Kidney (tissue), 14 donors: Measurements from ENCODE around the gene CLECL1. TPM values are rescaled to one million over a fixed set of nuclear protein-coding genes. Genes with fewer than 3 reads are reported as not detected.

ENCODE experiments used
- DNase-seq, 5 donors: peaks; one replicate each; pipeline ENCODE4 v3.0.0-alpha.2; 2013 to 2020
- FAIRE-seq: peaks from 2 replicates; lab custom pipeline; 2012; peaks lifted over from hg19 to GRCh38; lab: Jason Lieb, UNC
- H3K27ac ChIP-seq, 2 donors: one replicate each; pipeline ENCODE4 v1.7.0; 2013; ENCODE audit warnings: low read depth in 2 of 2, low read length in 2 of 2, inconsistent platforms in 1 of 2
- H3K27me3 ChIP-seq: one replicate; pipeline ENCODE4 v1.7.1; 2013; ENCODE audit warnings: low read length, inconsistent platforms; ENCODE audit not compliant: control insufficient read depth, insufficient read depth
- H3K36me3 ChIP-seq, 3 donors: one replicate each; pipeline versions ENCODE4 v1.7.0 to v1.7.1; 2013; ENCODE audit warnings: low read length in 3 of 3, control low read depth in 1 of 3, inconsistent platforms in 1 of 3; ENCODE audit not compliant: insufficient read depth in 3 of 3, control insufficient read depth in 2 of 3
- H3K4me1 ChIP-seq, 3 donors: one replicate each; pipeline versions ENCODE4 v1.7.0 to v1.7.1; 2013; ENCODE audit warnings: low read length in 3 of 3, inconsistent platforms in 1 of 3, low read depth in 1 of 3; ENCODE audit not compliant: control insufficient read depth in 2 of 3, insufficient read depth in 2 of 3
- H3K4me3 ChIP-seq, 3 donors: one replicate each; pipeline versions ENCODE4 v1.7.0 to v1.8.1; 2013; ENCODE audit warnings: low read length in 3 of 3, control low read depth in 1 of 3, inconsistent platforms in 1 of 3
- H3K9ac ChIP-seq, 3 donors: one replicate each; pipeline versions ENCODE4 v1.7.0 to v1.7.1; 2013; ENCODE audit warnings: low read length in 3 of 3, control low read depth in 1 of 3, inconsistent platforms in 1 of 3
- H3K9me3 ChIP-seq, 3 donors: one replicate each; pipeline versions ENCODE4 v1.7.0 to v1.7.1; 2013; ENCODE audit warnings: low read length in 3 of 3, control low read depth in 1 of 3, inconsistent platforms in 1 of 3; ENCODE audit not compliant: control insufficient read depth in 2 of 3, insufficient read depth in 1 of 3
- intact Hi-C: fragments of 100-400 bp; cut with DNase I; formaldehyde crosslinking; loops from one replicate; pipeline ENCODE4 v1.11.1; 2022
- polyA plus RNA-seq: library from polyadenylated mRNA; stranded (reverse); fragments of 350-450 nt; fragmentation: Illumina TruSeq; extraction: RNeasy Lipid Tissue Mini Kit (QIAGEN cat#74804); gene quantifications from one replicate; pipeline ENCODE4 v1.2.3, GENCODE V29; 2014; ENCODE audit warnings: low read depth, low replicate concordance; ENCODE audit not compliant: insufficient read depth
- total RNA-seq: library from RNA; stranded (reverse); fragmentation: NEBNext Ultra II Directional; extraction: Animal tissue kit (Norgen Biotek cat#: 25700); gene quantifications from one replicate; pipeline ENCODE4 v1.2.1, GENCODE V29; 2021
- TF ChIP-seq, protein P1 (sequence below): IDR thresholded peaks from 3 replicates; pipeline ENCODE4 v1.5.1; 2012; ENCODE audit warnings: mild to moderate bottlenecking, moderate library complexity, borderline replicate concordance; ENCODE audit not compliant: insufficient read depth; ENCODE audit errors: extremely low read depth
- donor health status: control.
- donor health status: control.
- donor health status: control.
- donor health status: control.
- donor health status: control.
- donor health status: DM: yes; HTN: yes; CAD: no.
- donor health status: Normal renal cell carcinoma (clear cell type).

The CLECL1 gene
- total and polyA plus RNA-seq, 2 donors from 2014 or later = 2.1 TPM; not detected in 1

DNA sequence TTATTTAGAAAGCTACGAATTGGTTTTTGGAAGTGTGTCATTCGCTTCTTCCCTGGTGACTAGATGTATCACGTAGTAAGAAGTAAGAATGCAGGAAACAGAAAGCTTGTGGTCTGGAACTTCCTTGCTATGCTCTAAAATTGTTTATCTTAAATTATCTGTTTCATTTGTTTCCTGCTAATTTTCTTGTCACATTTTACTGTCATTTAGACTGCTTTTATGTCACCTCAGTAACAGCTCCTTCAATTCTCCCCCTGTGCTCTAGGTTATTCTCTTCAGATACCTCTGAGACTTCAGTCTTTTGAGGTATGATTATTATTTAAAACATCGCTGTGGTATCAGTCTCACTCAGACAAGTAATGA lies 28.5 kb upstream of the CLECL1 start:
- TF ChIP-seq, protein P1, sequence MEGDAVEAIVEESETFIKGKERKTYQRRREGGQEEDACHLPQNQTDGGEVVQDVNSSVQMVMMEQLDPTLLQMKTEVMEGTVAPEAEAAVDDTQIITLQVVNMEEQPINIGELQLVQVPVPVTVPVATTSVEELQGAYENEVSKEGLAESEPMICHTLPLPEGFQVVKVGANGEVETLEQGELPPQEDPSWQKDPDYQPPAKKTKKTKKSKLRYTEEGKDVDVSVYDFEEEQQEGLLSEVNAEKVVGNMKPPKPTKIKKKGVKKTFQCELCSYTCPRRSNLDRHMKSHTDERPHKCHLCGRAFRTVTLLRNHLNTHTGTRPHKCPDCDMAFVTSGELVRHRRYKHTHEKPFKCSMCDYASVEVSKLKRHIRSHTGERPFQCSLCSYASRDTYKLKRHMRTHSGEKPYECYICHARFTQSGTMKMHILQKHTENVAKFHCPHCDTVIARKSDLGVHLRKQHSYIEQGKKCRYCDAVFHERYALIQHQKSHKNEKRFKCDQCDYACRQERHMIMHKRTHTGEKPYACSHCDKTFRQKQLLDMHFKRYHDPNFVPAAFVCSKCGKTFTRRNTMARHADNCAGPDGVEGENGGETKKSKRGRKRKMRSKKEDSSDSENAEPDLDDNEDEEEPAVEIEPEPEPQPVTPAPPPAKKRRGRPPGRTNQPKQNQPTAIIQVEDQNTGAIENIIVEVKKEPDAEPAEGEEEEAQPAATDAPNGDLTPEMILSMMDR = no peak
- no peaks in the 10 kb centered on the region for H3K9me3 ChIP-seq
- no peak for FAIRE-seq
- H3K4me3 ChIP-seq = no peak overlapping the region
- no peak for DNase-seq
- no peaks in the 10 kb centered on the region for H3K27me3 ChIP-seq
- H3K27ac ChIP-seq = no peak overlapping the region
- intact Hi-C loops = no loop called here
- H3K9ac ChIP-seq = no peak overlapping the region
- H3K36me3 ChIP-seq = no peaks in the 10 kb centered on the region
- no peaks in the 10 kb centered on the region for H3K4me1 ChIP-seq

DNA sequence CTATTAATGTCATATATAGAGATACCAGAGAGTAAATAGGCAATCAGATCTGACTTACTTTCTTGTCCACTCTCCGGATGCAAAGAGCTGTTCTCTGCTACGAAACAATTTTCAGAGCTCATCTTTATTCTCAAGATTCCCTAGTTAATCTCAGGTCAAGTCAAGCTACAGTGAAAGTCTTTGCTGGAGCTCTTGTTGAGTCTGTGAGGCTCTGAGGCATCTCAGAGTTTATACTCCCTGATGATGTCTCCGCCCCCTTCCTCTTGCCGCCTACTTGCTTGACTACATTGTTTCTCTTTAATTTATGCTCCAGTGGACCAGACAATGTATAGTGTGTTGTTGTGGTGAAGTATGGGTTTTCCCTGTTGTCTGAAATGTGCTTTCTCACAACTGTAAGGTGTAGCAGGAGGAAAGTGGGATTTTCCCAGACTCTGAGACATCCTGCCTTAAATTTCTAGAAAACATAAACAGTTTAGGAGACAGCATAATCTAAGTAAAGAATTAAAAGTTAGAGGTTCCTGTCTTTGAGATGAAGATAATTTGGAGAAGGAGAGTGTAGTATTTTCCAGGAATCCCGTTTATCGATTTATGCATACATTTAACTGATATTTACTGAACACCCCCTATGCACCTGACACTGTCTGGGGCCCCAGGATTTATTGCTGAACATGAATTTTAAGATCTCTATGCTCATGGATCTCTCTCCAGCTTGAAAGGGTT lies 28.0 kb upstream of the CLECL1 start, which contains the start of gene CD69:
Gene CD69 (minus strand): TSS at position 203 of the 720 bp plus-strand sequence. CDS start 81 bp downstream, at position 122.
- FAIRE-seq = no peak
- no peaks in the 10 kb centered on the region for H3K36me3 ChIP-seq
- H3K9me3 ChIP-seq = no peaks in the 10 kb centered on the region
- intact Hi-C loops = no loop called here
- H3K27me3 ChIP-seq = no peaks in the 10 kb centered on the region
- H3K4me3 ChIP-seq = no peak within 1 kb of the TSS
- H3K9ac ChIP-seq = no peak within 1 kb of the TSS
- DNase-seq = peak in 3 of 5 donors; percentile 28 to 74 (median 52)
- no peaks in the 10 kb centered on the region for H3K4me1 ChIP-seq
- H3K27ac ChIP-seq = no peak within 1 kb of the TSS
- TF ChIP-seq, protein P1 = no peak

DNA sequence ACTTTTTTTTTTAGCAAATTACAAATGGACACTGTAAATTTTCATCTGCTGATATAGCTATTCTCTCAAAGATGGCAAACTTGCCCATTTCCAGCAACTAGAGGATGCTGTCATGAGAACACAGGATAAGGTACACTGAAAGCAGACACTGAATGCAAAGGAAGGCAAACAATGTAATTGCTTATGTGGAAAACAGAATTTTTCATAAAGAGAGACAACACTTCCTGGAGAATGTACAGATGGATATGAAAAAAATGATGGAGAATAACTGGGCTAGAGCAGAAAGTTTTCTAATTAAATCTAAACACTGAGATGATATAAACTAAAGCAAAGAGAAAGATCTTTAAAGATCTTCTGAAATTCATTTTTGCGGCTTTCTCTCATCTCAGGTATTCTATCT lies 27.2 kb upstream of the CLECL1 start:
- Histone ChIP-seq H3K4me3 (no peak overlapping the region), H3K9ac (no peak overlapping the region), H3K27ac (no peak overlapping the region), H3K27me3 (no peaks in the 10 kb centered on the region), H3K36me3 (no peaks in the 10 kb centered on the region), H3K4me1 (no peaks in the 10 kb centered on the region), H3K9me3 (no peaks in the 10 kb centered on the region)
- no peak for FAIRE-seq
- intact Hi-C loops = no loop called here
- DNase-seq = no peak
- TF ChIP-seq, protein P1 = no peak
